Measurements from ENCODE around the gene MORN2. TPM values are rescaled to one million over a fixed set of nuclear protein-coding genes. Genes with fewer than 3 reads are reported as not detected.

The MORN2 gene
- total RNA-seq, 1 donor from 2014 or later: 16.9 TPM

DNA sequence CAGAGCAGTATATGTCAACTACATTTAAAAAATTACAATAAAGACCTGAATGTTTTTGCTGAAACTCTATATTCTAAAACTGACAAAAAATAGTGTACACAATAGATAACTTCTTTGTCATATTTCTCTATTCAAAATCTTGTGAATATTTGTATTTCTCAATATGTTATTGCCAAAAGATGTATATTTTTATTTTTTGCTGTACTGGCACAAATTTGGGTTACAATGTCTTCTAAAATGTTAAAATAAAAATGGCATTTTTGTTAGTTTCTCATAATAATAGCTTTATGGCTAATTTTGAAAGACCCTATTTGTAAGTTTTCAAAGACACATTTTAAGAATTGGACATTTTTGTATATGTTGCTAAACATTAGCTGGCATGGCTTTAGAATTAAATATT is 13.3 kb downstream of the MORN2 start:
- TF ChIP-seq, protein P1, sequence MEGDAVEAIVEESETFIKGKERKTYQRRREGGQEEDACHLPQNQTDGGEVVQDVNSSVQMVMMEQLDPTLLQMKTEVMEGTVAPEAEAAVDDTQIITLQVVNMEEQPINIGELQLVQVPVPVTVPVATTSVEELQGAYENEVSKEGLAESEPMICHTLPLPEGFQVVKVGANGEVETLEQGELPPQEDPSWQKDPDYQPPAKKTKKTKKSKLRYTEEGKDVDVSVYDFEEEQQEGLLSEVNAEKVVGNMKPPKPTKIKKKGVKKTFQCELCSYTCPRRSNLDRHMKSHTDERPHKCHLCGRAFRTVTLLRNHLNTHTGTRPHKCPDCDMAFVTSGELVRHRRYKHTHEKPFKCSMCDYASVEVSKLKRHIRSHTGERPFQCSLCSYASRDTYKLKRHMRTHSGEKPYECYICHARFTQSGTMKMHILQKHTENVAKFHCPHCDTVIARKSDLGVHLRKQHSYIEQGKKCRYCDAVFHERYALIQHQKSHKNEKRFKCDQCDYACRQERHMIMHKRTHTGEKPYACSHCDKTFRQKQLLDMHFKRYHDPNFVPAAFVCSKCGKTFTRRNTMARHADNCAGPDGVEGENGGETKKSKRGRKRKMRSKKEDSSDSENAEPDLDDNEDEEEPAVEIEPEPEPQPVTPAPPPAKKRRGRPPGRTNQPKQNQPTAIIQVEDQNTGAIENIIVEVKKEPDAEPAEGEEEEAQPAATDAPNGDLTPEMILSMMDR (IDR thresholded peaks at IDR 0.05): no peak
- peaks cover 7% of the 10 kb centered on the region for H3K36me3 Mint-ChIP-seq (ENCODE audit: unreplicated experiment)

DNA sequence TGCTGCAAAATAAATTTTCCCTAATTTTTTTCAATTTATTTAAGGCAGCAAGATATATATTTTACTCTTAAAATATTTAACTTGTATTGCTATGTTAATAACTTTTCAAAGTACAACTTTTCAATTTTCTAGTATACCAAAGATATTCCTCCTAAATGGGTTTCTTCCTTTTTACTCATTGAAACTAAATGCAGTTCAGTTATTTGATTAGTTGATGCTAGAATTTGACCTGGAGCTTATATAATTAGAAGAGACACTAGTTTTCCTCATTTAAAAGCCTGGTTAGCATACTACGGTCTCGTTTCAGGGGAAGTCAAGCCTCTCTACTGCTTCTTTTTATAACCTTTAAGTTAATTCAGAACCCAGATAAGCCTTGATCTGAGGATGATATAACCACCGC is 13.8 kb downstream of the MORN2 start, which contains the start of gene ARHGEF33:
Gene ARHGEF33 (plus strand): TSS at position 301 of the 400 bp plus-strand sequence. CDS start 29,573 bp downstream, outside the sequence.
- H3K36me3 Mint-ChIP-seq (ENCODE audit: unreplicated experiment): peaks cover 7% of the 10 kb centered on the region
- H3K27me3 Mint-ChIP-seq (ENCODE audit: unreplicated experiment): no peaks in the 10 kb centered on the region
- no peak within 1 kb of the TSS for H3K4me3 Mint-ChIP-seq (ENCODE audit: unreplicated experiment)
- H3K4me1 Mint-ChIP-seq (ENCODE audit: unreplicated experiment): no peaks in the 10 kb centered on the region
- H3K9me3 Mint-ChIP-seq (ENCODE audit: unreplicated experiment): no peaks in the 10 kb centered on the region
- DNase-seq (ENCODE audit: extremely low spot score, unreplicated experiment): no peak
- TF ChIP-seq, protein P1 (IDR thresholded peaks at IDR 0.05): no peak
- H3K27ac Mint-ChIP-seq (ENCODE audit: unreplicated experiment): no peak within 1 kb of the TSS

More for the DNA sequence above, 13.3 kb downstream of the MORN2 start:
- H3K27me3 Mint-ChIP-seq (ENCODE audit: unreplicated experiment): no peaks in the 10 kb centered on the region
- H3K9me3 Mint-ChIP-seq (ENCODE audit: unreplicated experiment): no peaks in the 10 kb centered on the region
- H3K4me1 Mint-ChIP-seq (ENCODE audit: unreplicated experiment): no peaks in the 10 kb centered on the region
- no peak overlapping the region for H3K27ac Mint-ChIP-seq (ENCODE audit: unreplicated experiment)
- no peak for DNase-seq (ENCODE audit: extremely low spot score, unreplicated experiment)
- no peak overlapping the region for H3K4me3 Mint-ChIP-seq (ENCODE audit: unreplicated experiment)

DNA sequence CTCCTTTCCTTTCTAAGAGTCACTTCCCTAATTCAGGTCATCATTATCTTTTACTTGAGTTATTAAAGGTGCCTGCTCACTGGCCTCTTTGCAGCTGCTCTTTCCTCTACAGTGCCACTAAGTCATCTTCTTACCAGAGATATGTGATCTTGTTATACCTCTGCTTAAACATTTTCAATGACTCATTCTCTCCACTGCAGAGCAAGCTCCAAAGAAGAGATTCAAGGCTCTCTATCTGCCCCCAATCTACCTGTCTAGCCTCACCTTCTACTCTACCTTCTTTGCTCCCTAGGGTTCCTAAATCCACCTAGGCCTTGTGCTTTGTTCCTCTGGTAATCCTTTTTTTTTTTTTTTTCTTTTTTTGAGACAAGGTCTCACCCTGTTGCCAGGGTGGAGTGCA is 17.0 kb downstream of the MORN2 start:
- Mint-ChIP-seq H3K4me3 (ENCODE audit: unreplicated experiment) (no peak overlapping the region), H3K36me3 (ENCODE audit: unreplicated experiment) (no peaks in the 10 kb centered on the region), H3K27me3 (ENCODE audit: unreplicated experiment) (peaks cover 5% of the 10 kb centered on the region), H3K4me1 (ENCODE audit: unreplicated experiment) (no peaks in the 10 kb centered on the region), H3K9me3 (ENCODE audit: unreplicated experiment) (no peaks in the 10 kb centered on the region), H3K27ac (ENCODE audit: unreplicated experiment) (no peak overlapping the region)
- DNase-seq (ENCODE audit: extremely low spot score, unreplicated experiment): no peak
- TF ChIP-seq, protein P1 (IDR thresholded peaks at IDR 0.05): no peak

DNA sequence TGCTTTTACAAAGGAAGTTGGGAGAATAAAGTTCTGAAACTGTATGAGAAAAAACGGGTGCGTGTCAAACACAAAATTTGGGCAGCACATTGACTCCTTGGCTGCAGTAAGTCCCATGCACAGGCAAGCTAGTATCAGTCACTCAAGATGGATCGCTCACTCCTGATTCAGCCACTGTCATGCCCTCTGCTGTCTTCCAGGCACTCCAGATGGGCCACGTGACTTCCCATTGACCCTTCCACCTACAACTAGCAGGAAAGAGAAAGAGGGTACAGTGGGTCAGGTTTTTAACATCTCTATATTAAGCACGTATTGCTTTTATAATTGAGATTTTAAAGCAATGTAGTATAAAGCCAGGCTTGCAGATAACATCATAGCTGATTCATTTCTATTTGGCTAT is 22.5 kb downstream of the MORN2 start:
- H3K9me3 Mint-ChIP-seq (ENCODE audit: unreplicated experiment): no peaks in the 10 kb centered on the region
- no peak overlapping the region for H3K27ac Mint-ChIP-seq (ENCODE audit: unreplicated experiment)
- TF ChIP-seq, protein P1 (IDR thresholded peaks at IDR 0.05): no peak
- H3K4me1 Mint-ChIP-seq (ENCODE audit: unreplicated experiment): no peaks in the 10 kb centered on the region
- no peak for DNase-seq (ENCODE audit: extremely low spot score, unreplicated experiment)
- peaks cover 8% of the 10 kb centered on the region for H3K27me3 Mint-ChIP-seq (ENCODE audit: unreplicated experiment)
- no peaks in the 10 kb centered on the region for H3K36me3 Mint-ChIP-seq (ENCODE audit: unreplicated experiment)
- no peak overlapping the region for H3K4me3 Mint-ChIP-seq (ENCODE audit: unreplicated experiment)

DNA sequence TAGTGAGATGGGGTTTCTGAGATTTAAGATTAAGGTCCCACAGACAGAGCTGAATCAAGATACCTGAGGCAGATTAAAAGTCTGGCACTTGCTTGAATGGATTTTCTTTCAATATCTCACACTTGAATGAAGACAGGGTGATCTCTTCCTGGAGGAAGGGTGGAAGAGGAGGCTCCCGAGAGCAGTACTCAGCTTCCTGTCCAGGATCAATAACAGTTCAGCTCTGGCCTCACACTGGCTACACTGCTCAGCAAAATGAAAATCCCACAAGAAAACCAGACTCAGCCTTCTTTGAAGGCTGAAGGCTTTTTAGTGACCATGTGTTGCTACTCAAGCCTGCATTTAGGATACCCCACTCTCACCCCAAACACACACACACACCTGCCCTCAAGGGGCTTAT is 24.9 kb downstream of the MORN2 start:
- Mint-ChIP-seq H3K27ac (ENCODE audit: unreplicated experiment) (no peak overlapping the region), H3K36me3 (ENCODE audit: unreplicated experiment) (no peaks in the 10 kb centered on the region), H3K27me3 (ENCODE audit: unreplicated experiment) (peaks cover 8% of the 10 kb centered on the region), H3K4me1 (ENCODE audit: unreplicated experiment) (no peaks in the 10 kb centered on the region), H3K4me3 (ENCODE audit: unreplicated experiment) (no peak overlapping the region), H3K9me3 (ENCODE audit: unreplicated experiment) (no peaks in the 10 kb centered on the region)
- TF ChIP-seq, protein P1 (IDR thresholded peaks at IDR 0.05): no peak
- DNase-seq (ENCODE audit: extremely low spot score, unreplicated experiment): no peak

All from osteocyte (in vitro differentiated cells).